Endothelial cell of umbilical vein (primary cell): ENCODE results near the gene HOXB3. TPM values are rescaled to one million over a fixed set of nuclear protein-coding genes. Genes with fewer than 3 reads are reported as not detected.

Source experiments
- BruUV-seq: library from RNA; stranded (reverse); fragments of 400-500 nt; replicated peaks from 2 replicates; lab custom pipeline; 2021; lab: Mats Ljungman, UMichigan
- CTCF ChIA-PET: fragments of 300-600, 350-600 bp; sonication (Branson Sonifier 250); formaldehyde crosslinking; loops from one replicate; lab custom pipeline; 2021; ENCODE audit warnings: antibody characterized with exemption, inconsistent platforms; lab: Charles Lee
- POLR2A ChIA-PET: fragments of 300-600, 350-600 bp; sonication (Branson Sonifier 250); formaldehyde crosslinking; loops from one replicate; lab custom pipeline; 2021; ENCODE audit warnings: antibody characterized with exemption, inconsistent platforms; lab: Charles Lee
- DNase-seq: peaks from one replicate; pipeline ENCODE4 v3.0.0-alpha.2; 2011; ENCODE audit warnings: low read depth, low spot score
- FAIRE-seq: peaks from 2 replicates; lab custom pipeline; 2011; peaks lifted over from hg19 to GRCh38; lab: Jason Lieb, UNC
- H2AFZ ChIP-seq: 2 replicates; pipeline ENCODE4 v1.6.0; 2012; ENCODE audit warnings: low read depth, low read length, control low read depth, inconsistent platforms
- H3K27ac ChIP-seq: 2 replicates; pipeline ENCODE4 v1.5.1; 2011; ENCODE audit warnings: low read depth, mild to moderate bottlenecking, control low read depth, low read length, moderate library complexity; ENCODE audit not compliant: insufficient read depth
- H3K27me3 ChIP-seq, 2 experiments: 2 replicates each; pipeline versions ENCODE4 v1.6.0 to v1.6.1; 2011; ENCODE audit warnings: low read length in 2 of 2, mixed read lengths in 1 of 2; ENCODE audit not compliant: control insufficient read depth in 2 of 2, insufficient read depth in 2 of 2
- H3K36me3 ChIP-seq, 2 experiments: 2 replicates in 1 of 2; 3 replicates in 1 of 2; pipeline ENCODE4 v1.5.1; 2011; ENCODE audit warnings: low read length in 2 of 2, mild to moderate bottlenecking in 1 of 2, moderate library complexity in 1 of 2; ENCODE audit not compliant: control insufficient read depth in 2 of 2, insufficient read depth in 2 of 2; ENCODE audit errors: extremely low read depth in 1 of 2
- H3K4me1 ChIP-seq: 3 replicates; pipeline ENCODE4 v1.5.1; 2011; ENCODE audit warnings: mild to moderate bottlenecking, low read length; ENCODE audit not compliant: control insufficient read depth, insufficient read depth; ENCODE audit errors: extremely low read depth
- H3K4me2 ChIP-seq: 2 replicates; pipeline ENCODE4 v1.6.1; 2011; ENCODE audit warnings: low read length, control low read depth, mixed read lengths; ENCODE audit not compliant: insufficient read depth
- H3K4me3 ChIP-seq, 3 experiments: fragments of 200-600 bp in 1 of 3; sonication (generic), shearing (Covaris generic) in 1 of 3; replicated peaks in 1 of 3; 2 replicates each; pipeline ENCODE4 v1.5.1; 2011 to 2016; ENCODE audit warnings: control low read depth in 3 of 3, low read length in 3 of 3, mild to moderate bottlenecking in 2 of 3, inconsistent platforms in 1 of 3, low read depth in 1 of 3, moderate library complexity in 1 of 3; ENCODE audit not compliant: insufficient read depth in 1 of 3
- H3K79me2 ChIP-seq: 2 replicates; pipeline ENCODE4 v1.6.0; 2012; ENCODE audit warnings: low read length, inconsistent platforms; ENCODE audit not compliant: control insufficient read depth, insufficient read depth
- H3K9ac ChIP-seq: replicated peaks from 2 replicates; pipeline ENCODE3; 2011; ENCODE audit warnings: low read length, control low read depth; ENCODE audit not compliant: insufficient read depth; ENCODE audit errors: extremely low read depth
- H3K9me1 ChIP-seq: replicated peaks from 3 replicates; pipeline ENCODE4 v1.6.0; 2011; ENCODE audit warnings: mild to moderate bottlenecking, low read length; ENCODE audit not compliant: control insufficient read depth, insufficient read depth; ENCODE audit errors: extremely low read depth
- H3K9me3 ChIP-seq: replicated peaks from 2 replicates; pipeline ENCODE4 v1.5.1; 2012; ENCODE audit warnings: low read length, inconsistent platforms; ENCODE audit not compliant: control insufficient read depth, insufficient read depth
- H4K20me1 ChIP-seq: replicated peaks from 2 replicates; pipeline ENCODE3; 2011; ENCODE audit warnings: mild to moderate bottlenecking, low read length; ENCODE audit not compliant: control insufficient read depth, insufficient read depth; ENCODE audit errors: extremely low read depth
- CTCF ChIP-seq, 2 donors: IDR thresholded peaks; 1 replicate in 1 of 2; 2 replicates in 1 of 2; pipeline ENCODE4 v1.5.1; 2011; ENCODE audit warnings: low read length in 2 of 2, mild to moderate bottlenecking in 2 of 2, moderate library complexity in 2 of 2, control low read depth in 1 of 2, inconsistent platforms in 1 of 2, low read depth in 1 of 2; ENCODE audit not compliant: insufficient read depth in 1 of 2; ENCODE audit errors: extremely low read depth in 1 of 2
- EZH2 ChIP-seq: IDR thresholded peaks from 2 replicates; pipeline ENCODE4 v1.6.1; 2012; ENCODE audit warnings: borderline replicate concordance, low read depth, mild to moderate bottlenecking, moderate library complexity, low read length, inconsistent platforms; ENCODE audit not compliant: severe bottlenecking
- FOS ChIP-seq: IDR thresholded peaks from 2 replicates; pipeline ENCODE4 v1.6.1; 2011; ENCODE audit warnings: mild to moderate bottlenecking, low read length, moderate library complexity, borderline replicate concordance; ENCODE audit not compliant: insufficient read depth
- GATA2 ChIP-seq: IDR thresholded peaks from 2 replicates; pipeline ENCODE4 v1.7.0; 2011; ENCODE audit warnings: low read depth, mild to moderate bottlenecking, moderate library complexity, mixed read lengths, low read length; ENCODE audit not compliant: insufficient read length, insufficient read depth
- JUN ChIP-seq: IDR thresholded peaks from 2 replicates; pipeline ENCODE4 v1.6.1; 2011; ENCODE audit warnings: borderline replicate concordance, low read depth; ENCODE audit not compliant: insufficient read length, insufficient read depth
- MYC ChIP-seq: IDR thresholded peaks from one replicate; pipeline ENCODE4 v1.6.1; 2011; ENCODE audit warnings: mild to moderate bottlenecking, low read depth, low read length
- POLR2A ChIP-seq: IDR thresholded peaks from 2 replicates; pipeline ENCODE4 v1.6.1; 2012; ENCODE audit warnings: low read depth, mild to moderate bottlenecking, control low read depth, low read length
- POLR2AphosphoS5 ChIP-seq: IDR thresholded peaks from 2 replicates; pipeline ENCODE4 v1.6.1; 2012; ENCODE audit warnings: low read depth, mild to moderate bottlenecking, control low read depth, low read length, moderate library complexity; ENCODE audit not compliant: insufficient read depth
- dilution Hi-C: fragments of 300-500 bp; cut with MboI; formaldehyde crosslinking; loops from one replicate; pipeline ENCODE4 v1.15.0; 2019; ENCODE audit warnings: low sequenced_read_pairs; ENCODE audit not compliant: extremely low pct_ligation_motif_present
- intact Hi-C: fragments of 100-400 bp; cut with micrococcal nuclease; formaldehyde crosslinking; loops from one replicate; pipeline ENCODE4 v1.10.0; 2022
- polyA plus RNA-seq, 4 experiments: library from polyadenylated mRNA; depleted of rRNA in 3 of 4; stranded (reverse) in 3 of 4; unstranded in 1 of 4; fragments of >200 nt; gene quantifications; 2 replicates each; pipeline versions ENCODE4 v1.2.1 to v1.2.3, GENCODE V29; 2011 to 2012; ENCODE audit warnings: missing spikeins in 1 of 4
- total RNA-seq: library from RNA; stranded (reverse); gene quantifications from 2 replicates; pipeline ENCODE4 v1.2.3, GENCODE V29; 2021
- TF ChIP-seq, protein P1 (sequence below): IDR thresholded peaks from 2 replicates; pipeline ENCODE4 v1.6.1; 2011; ENCODE audit not compliant: insufficient read depth, insufficient read length

The HOXB3 gene
- total and polyA plus RNA-seq, 2 donors (not counting 3 experiments of a cell fraction or from before 2014, with no cell fraction given): 29.6 to 56.6 TPM

GRCh38 chr17:48596735-48597527 lies 6.9 kb upstream of the HOXB3 start:
- peaks cover 73% of the 10 kb centered on the region for H3K79me2 ChIP-seq
- H3K9ac ChIP-seq: peak overlapping the region; percentile 55
- dilution Hi-C loops (no loop called here), intact Hi-C loops (no loop called here)
- H3K36me3 ChIP-seq: peaks cover 3% of the 10 kb centered on the region in 2 experiments
- H3K9me3 ChIP-seq: no peaks in the 10 kb centered on the region
- H3K4me2 ChIP-seq: peak overlapping the region; percentile 28
- H3K9me1 ChIP-seq: no peaks in the 10 kb centered on the region
- DNase-seq: no peak
- H3K27ac ChIP-seq: peak overlapping the region; percentile 36
- ChIA-PET CTCF (interaction anchor here (1.5 to 1.6 kb wide), 2 partner anchors 337 to 381 kb away, joined by 3 to 4 read pairs; no protein-coding TSS in a partner anchor), POLR2A (no interaction called here)
- H3K4me1 ChIP-seq: peaks cover 30% of the 10 kb centered on the region
- no TSS peak for BruUV-seq
- TF ChIP-seq CTCF (IDR thresholded peaks at IDR 0.05; ENCODE audit: extremely low read depth in 1 of 2, insufficient read depth in 1 of 2, low read depth in 1 of 2, low read length in 2 of 2): no peak
- no peak for TF ChIP-seq FOS
- TF ChIP-seq POLR2A: no peak
- TF ChIP-seq POLR2AphosphoS5: no peak
- no peak for TF ChIP-seq MYC
- TF ChIP-seq EZH2: no peak
- TF ChIP-seq, protein P1, sequence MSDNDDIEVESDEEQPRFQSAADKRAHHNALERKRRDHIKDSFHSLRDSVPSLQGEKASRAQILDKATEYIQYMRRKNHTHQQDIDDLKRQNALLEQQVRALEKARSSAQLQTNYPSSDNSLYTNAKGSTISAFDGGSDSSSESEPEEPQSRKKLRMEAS: no peak
- no peak for TF ChIP-seq JUN
- no peak for TF ChIP-seq GATA2
- peak; percentile 15 for FAIRE-seq
- H2AFZ ChIP-seq: no peak overlapping the region
- peak overlapping the region; percentile 35 to 43 (median 36) for H3K4me3 ChIP-seq
- H3K27me3 ChIP-seq: no peaks in the 10 kb centered on the region
- no peaks in the 10 kb centered on the region for H4K20me1 ChIP-seq
